Measurements from ENCODE around the gene ARAP1. TPM values are rescaled to one million over a fixed set of nuclear protein-coding genes. Genes with fewer than 3 reads are reported as not detected.
A peak's percentile ranks its signal among the peaks of the same experiment; 100 is the strongest.

Gene ARAP1
- total and polyA plus RNA-seq, 3 experiments from 2014 or later: 39.8 to 64.0 (median 61.2) TPM

GRCh38 chr11:72721689-72722049 lies 30.5 kb downstream of the ARAP1 start:
- Mint-ChIP-seq H3K27ac (peak overlapping the region; percentile 87 to 99 (median 96)), H3K9me3 (peaks cover 0 to 1% (median 0%) of the 10 kb centered on the region in 5 donors), H3K27me3 (peaks cover 0 to 9% of the 10 kb centered on the region in 2 donors), H3K4me3 (peak overlapping the region; percentile 89 to 95 (median 92)), H3K4me1 (peaks cover 57 to 89% (median 66%) of the 10 kb centered on the region in 3 donors), H3K36me3 (peaks cover 0 to 50% (median 3%) of the 10 kb centered on the region in 3 donors)
- Histone ChIP-seq H3K36me3 (ENCODE audit: insufficient read depth, low read length) (peaks cover 13% of the 10 kb centered on the region), H3K27me3 (ENCODE audit: insufficient read depth, low read length, poor library complexity, severe bottlenecking) (no peaks in the 10 kb centered on the region), H3K9me3 (ENCODE audit: low read length) (no peaks in the 10 kb centered on the region), H3K4me1 (ENCODE audit: insufficient read depth, low read length) (peaks cover 54% of the 10 kb centered on the region), H3K4me3 (ENCODE audit: low read length) (peak overlapping the region; percentile 81), H3K27ac (ENCODE audit: low read depth, low read length) (peak overlapping the region; percentile 84)
- POLR2A ChIA-PET: interaction anchor here (0.8 to 3.4 kb wide), 2 partner anchors 72 to 421 kb away, joined by 3 to 15 read pairs; partner anchors contain the start of genes FCHSD2 and STARD10
- CTCF ChIA-PET: interaction anchor here (1.3 to 4.3 kb wide), 5 partner anchors 26 to 421 kb away, joined by 4 to 62 read pairs (median 7); partner anchors contain the start of gene STARD10
- peak; percentile 44 to 72 (median 55) for DNase-seq

GRCh38 chr11:72721276-72721675 lies 30.9 kb downstream of the ARAP1 start:
- H3K27me3 ChIP-seq (ENCODE audit: insufficient read depth, low read length, poor library complexity, severe bottlenecking): no peaks in the 10 kb centered on the region
- Mint-ChIP-seq H3K4me3 (peak overlapping the region; percentile 89 to 95 (median 92)), H3K27me3 (peaks cover 0 to 9% of the 10 kb centered on the region in 2 donors), H3K27ac (peak overlapping the region; percentile 87 to 99 (median 96)), H3K4me1 (peaks cover 58 to 91% (median 70%) of the 10 kb centered on the region in 3 donors), H3K36me3 (peaks cover 0 to 52% (median 3%) of the 10 kb centered on the region in 3 donors), H3K9me3 (peaks cover 0 to 1% (median 0%) of the 10 kb centered on the region in 5 donors)
- H3K36me3 ChIP-seq (ENCODE audit: insufficient read depth, low read length): peaks cover 13% of the 10 kb centered on the region
- H3K4me1 ChIP-seq (ENCODE audit: insufficient read depth, low read length): peaks cover 58% of the 10 kb centered on the region
- peak overlapping the region; percentile 81 for H3K4me3 ChIP-seq (ENCODE audit: low read length)
- CTCF ChIA-PET: interaction anchor here (1.6 to 2.8 kb wide), 4 partner anchors 37 to 422 kb away, joined by 3 to 11 read pairs (median 6); no protein-coding TSS in a partner anchor
- DNase-seq: no peak
- peak overlapping the region; percentile 84 for H3K27ac ChIP-seq (ENCODE audit: low read depth, low read length)
- H3K9me3 ChIP-seq (ENCODE audit: low read length): no peaks in the 10 kb centered on the region
- POLR2A ChIA-PET: interaction anchor here (3.4 kb wide), 1 partner anchor 73 kb away, joined by 15 read pairs; the partner anchor contains the start of gene STARD10

- POLR2A ChIA-PET: interaction anchor here (3.4 kb wide), 1 partner anchor 73 kb away, joined by 15 read pairs; the partner anchor contains the start of gene STARD10
- H3K9me3 ChIP-seq (ENCODE audit: low read length): no peaks in the 10 kb centered on the region
- H3K27ac ChIP-seq (ENCODE audit: low read depth, low read length): peak overlapping the region; percentile 84
- Mint-ChIP-seq H3K27me3 (peaks cover 0 to 9% of the 10 kb centered on the region in 2 donors), H3K4me1 (peaks cover 60 to 91% (median 75%) of the 10 kb centered on the region in 3 donors), H3K4me3 (peak overlapping the region; percentile 89 to 95 (median 92)), H3K27ac (peak overlapping the region; percentile 87 to 98 (median 96)), H3K9me3 (peaks cover 0 to 1% (median 0%) of the 10 kb centered on the region in 5 donors), H3K36me3 (peaks cover 0 to 51% (median 3%) of the 10 kb centered on the region in 3 donors)
- peak overlapping the region; percentile 81 for H3K4me3 ChIP-seq (ENCODE audit: low read length)
- peaks cover 60% of the 10 kb centered on the region for H3K4me1 ChIP-seq (ENCODE audit: insufficient read depth, low read length)
- H3K27me3 ChIP-seq (ENCODE audit: insufficient read depth, low read length, poor library complexity, severe bottlenecking): no peaks in the 10 kb centered on the region
- H3K36me3 ChIP-seq (ENCODE audit: insufficient read depth, low read length): peaks cover 8% of the 10 kb centered on the region
- no peak for DNase-seq
- CTCF ChIA-PET: interaction anchor here (1.6 to 2.0 kb wide), 2 partner anchors 72 to 92 kb away, joined by 3 to 7 read pairs; no protein-coding TSS in a partner anchor
Observed at GRCh38 chr11:72720784-72721183, 31.4 kb downstream of the ARAP1 start.

- peak overlapping the region; percentile 87 to 98 (median 96) for H3K27ac Mint-ChIP-seq
- POLR2A ChIA-PET: no interaction called here
- H3K36me3 ChIP-seq (ENCODE audit: insufficient read depth, low read length): peaks cover 8% of the 10 kb centered on the region
- peak overlapping the region; percentile 81 for H3K4me3 ChIP-seq (ENCODE audit: low read length)
- no peak for DNase-seq
- no peak overlapping the region for H3K27ac ChIP-seq (ENCODE audit: low read depth, low read length)
- H3K9me3 Mint-ChIP-seq: no peaks in the 10 kb centered on the region
- peaks cover 57 to 90% (median 72%) of the 10 kb centered on the region in 3 donors for H3K4me1 Mint-ChIP-seq
- peak overlapping the region; percentile 89 to 95 (median 92) for H3K4me3 Mint-ChIP-seq
- CTCF ChIA-PET: interaction anchor here (1.6 kb wide), 1 partner anchor 73 kb away, joined by 3 read pairs; no protein-coding TSS in a partner anchor
- H3K36me3 Mint-ChIP-seq: peaks cover 0 to 49% (median 0%) of the 10 kb centered on the region in 3 donors
- H3K9me3 ChIP-seq (ENCODE audit: low read length): no peaks in the 10 kb centered on the region
- H3K4me1 ChIP-seq (ENCODE audit: insufficient read depth, low read length): peaks cover 57% of the 10 kb centered on the region
- peaks cover 0 to 5% of the 10 kb centered on the region in 2 donors for H3K27me3 Mint-ChIP-seq
- no peaks in the 10 kb centered on the region for H3K27me3 ChIP-seq (ENCODE audit: insufficient read depth, low read length, poor library complexity, severe bottlenecking)
Observed at GRCh38 chr11:72720047-72720446, 32.2 kb downstream of the ARAP1 start.

GRCh38 chr11:72719551-72719950 lies 32.7 kb downstream of the ARAP1 start:
- Histone ChIP-seq H3K27me3 (ENCODE audit: insufficient read depth, low read length, poor library complexity, severe bottlenecking) (no peaks in the 10 kb centered on the region), H3K36me3 (ENCODE audit: insufficient read depth, low read length) (peaks cover 8% of the 10 kb centered on the region), H3K4me3 (ENCODE audit: low read length) (no peak overlapping the region), H3K27ac (ENCODE audit: low read depth, low read length) (no peak overlapping the region), H3K4me1 (ENCODE audit: insufficient read depth, low read length) (peaks cover 58% of the 10 kb centered on the region), H3K9me3 (ENCODE audit: low read length) (no peaks in the 10 kb centered on the region)
- Mint-ChIP-seq H3K27me3 (peaks cover 0 to 5% of the 10 kb centered on the region in 2 donors), H3K36me3 (peaks cover 0 to 53% (median 0%) of the 10 kb centered on the region in 3 donors), H3K4me1 (peaks cover 61 to 90% (median 69%) of the 10 kb centered on the region in 3 donors), H3K4me3 (peak overlapping the region; percentile 89 to 95 (median 92)), H3K27ac (peak overlapping the region; percentile 81 to 98 (median 96)), H3K9me3 (no peaks in the 10 kb centered on the region)
- DNase-seq: no peak
- ChIA-PET POLR2A (no interaction called here), CTCF (interaction anchor here (1.6 kb wide), 1 partner anchor 73 kb away, joined by 3 read pairs; no protein-coding TSS in a partner anchor)

- Mint-ChIP-seq H3K36me3 (peaks cover 0 to 57% (median 0%) of the 10 kb centered on the region in 3 donors), H3K4me3 (peak overlapping the region; percentile 89 to 95 (median 92)), H3K4me1 (peaks cover 64 to 90% (median 69%) of the 10 kb centered on the region in 3 donors), H3K27me3 (peaks cover 0 to 5% of the 10 kb centered on the region in 2 donors), H3K27ac (peak overlapping the region; percentile 12 to 98 (median 92)), H3K9me3 (no peaks in the 10 kb centered on the region)
- no peak for DNase-seq
- CTCF ChIA-PET: no interaction called here
- Histone ChIP-seq H3K9me3 (ENCODE audit: low read length) (no peaks in the 10 kb centered on the region), H3K4me3 (ENCODE audit: low read length) (no peak overlapping the region), H3K27me3 (ENCODE audit: insufficient read depth, low read length, poor library complexity, severe bottlenecking) (no peaks in the 10 kb centered on the region), H3K36me3 (ENCODE audit: insufficient read depth, low read length) (peaks cover 8% of the 10 kb centered on the region), H3K4me1 (ENCODE audit: insufficient read depth, low read length) (peaks cover 59% of the 10 kb centered on the region), H3K27ac (ENCODE audit: low read depth, low read length) (no peak overlapping the region)
- POLR2A ChIA-PET: no interaction called here
Observed at GRCh38 chr11:72719144-72719543, 33.1 kb downstream of the ARAP1 start.

- Mint-ChIP-seq H3K4me1 (peaks cover 59 to 83% (median 65%) of the 10 kb centered on the region in 3 donors), H3K4me3 (peak overlapping the region in 1 of 7 donors; percentile 40), H3K36me3 (peaks cover 0 to 60% (median 0%) of the 10 kb centered on the region in 3 donors), H3K27ac (peak overlapping the region in 6 of 8 donors; percentile 32 to 98 (median 94)), H3K9me3 (no peaks in the 10 kb centered on the region), H3K27me3 (peaks cover 0 to 5% of the 10 kb centered on the region in 2 donors)
- Histone ChIP-seq H3K36me3 (ENCODE audit: insufficient read depth, low read length) (peaks cover 8% of the 10 kb centered on the region), H3K4me3 (ENCODE audit: low read length) (no peak overlapping the region), H3K4me1 (ENCODE audit: insufficient read depth, low read length) (peaks cover 59% of the 10 kb centered on the region), H3K27me3 (ENCODE audit: insufficient read depth, low read length, poor library complexity, severe bottlenecking) (no peaks in the 10 kb centered on the region), H3K9me3 (ENCODE audit: low read length) (no peaks in the 10 kb centered on the region), H3K27ac (ENCODE audit: low read depth, low read length) (no peak overlapping the region)
- ChIA-PET CTCF (no interaction called here), POLR2A (no interaction called here)
- no peak for DNase-seq
Observed at GRCh38 chr11:72718101-72718501, 34.1 kb downstream of the ARAP1 start.

Measured in CD8-positive, alpha-beta memory T cell (primary cell).